ENCODE results near the gene ZFYVE1.
"Not testable (repeated sequence)": the region's sequence is repeated elsewhere in the genome, so short reads cannot be mapped to it uniquely, and the experiment has no call there.

The ZFYVE1 gene

GRCh38 chr14:73007835-73008234 lies 19.1 kb downstream of the ZFYVE1 start:
- in situ Hi-C loops (cut with HindIII; ENCODE audit: low sequenced_read_pairs) = no loop called here

DNA sequence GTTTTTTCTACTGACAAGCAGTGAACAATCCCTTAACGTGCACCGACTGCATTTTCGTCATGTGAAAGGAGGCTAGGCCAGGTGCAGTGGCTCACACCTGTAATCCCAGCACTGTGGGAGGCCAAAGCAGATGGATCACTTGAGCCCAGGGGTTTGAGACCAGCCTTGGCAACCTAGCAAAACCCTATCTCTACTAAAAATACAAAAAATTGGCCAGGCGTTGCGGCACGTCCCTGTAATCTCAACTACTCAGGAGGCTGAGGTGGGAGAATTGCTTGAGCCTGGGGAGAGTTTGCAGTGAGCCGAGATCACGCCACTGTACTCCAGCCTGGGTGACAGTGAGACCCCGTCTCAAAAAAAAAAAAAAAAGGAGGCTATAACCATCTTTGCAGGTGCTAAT lies 22.3 kb downstream of the ZFYVE1 start:
- in situ Hi-C loops (cut with HindIII; ENCODE audit: low sequenced_read_pairs) = not testable (repeated sequence)

GRCh38 chr14:73003681-73004080 lies 23.2 kb downstream of the ZFYVE1 start:
- in situ Hi-C loops (cut with HindIII; ENCODE audit: low sequenced_read_pairs) = no loop called here

- in situ Hi-C loops (cut with HindIII; ENCODE audit: low sequenced_read_pairs) = no loop called here
These were observed 26.8 kb downstream of the ZFYVE1 start for GRCh38 chr14:73000073-73000472.

DNA sequence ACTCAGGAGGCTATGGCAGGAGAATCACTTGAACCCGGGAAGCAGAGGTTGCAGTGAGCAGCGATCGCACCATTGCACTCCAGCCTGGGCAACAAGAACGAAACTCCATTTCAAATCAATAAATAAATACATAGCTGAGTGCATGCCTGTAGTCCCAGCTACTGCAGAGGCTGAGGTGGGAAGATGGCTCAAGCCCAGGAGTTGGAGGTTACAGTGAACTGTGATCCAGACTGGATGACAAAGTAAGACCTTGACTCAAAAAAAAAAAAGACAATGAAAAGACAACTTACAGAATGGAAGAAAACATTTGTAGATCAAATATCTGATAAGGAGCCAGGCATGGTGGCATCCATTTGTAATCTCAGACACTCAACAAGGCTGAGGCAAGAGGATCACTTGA lies 27.6 kb downstream of the ZFYVE1 start:
- in situ Hi-C loops (cut with HindIII; ENCODE audit: low sequenced_read_pairs) = no loop called here

- in situ Hi-C loops (cut with HindIII; ENCODE audit: low sequenced_read_pairs) = no loop called here
These were observed 28.5 kb downstream of the ZFYVE1 start for GRCh38 chr14:72998252-72998903.

- in situ Hi-C loops (cut with HindIII; ENCODE audit: low sequenced_read_pairs) = no loop called here
These were observed 30.0 kb downstream of the ZFYVE1 start for GRCh38 chr14:72996916-72997315.

- in situ Hi-C loops (cut with HindIII; ENCODE audit: low sequenced_read_pairs) = no loop called here
These were observed 36.7 kb downstream of the ZFYVE1 start for GRCh38 chr14:72990171-72990570.

- in situ Hi-C loops (cut with HindIII; ENCODE audit: low sequenced_read_pairs) = no loop called here
These were observed 40.0 kb downstream of the ZFYVE1 start for GRCh38 chr14:72986857-72987256.

DNA sequence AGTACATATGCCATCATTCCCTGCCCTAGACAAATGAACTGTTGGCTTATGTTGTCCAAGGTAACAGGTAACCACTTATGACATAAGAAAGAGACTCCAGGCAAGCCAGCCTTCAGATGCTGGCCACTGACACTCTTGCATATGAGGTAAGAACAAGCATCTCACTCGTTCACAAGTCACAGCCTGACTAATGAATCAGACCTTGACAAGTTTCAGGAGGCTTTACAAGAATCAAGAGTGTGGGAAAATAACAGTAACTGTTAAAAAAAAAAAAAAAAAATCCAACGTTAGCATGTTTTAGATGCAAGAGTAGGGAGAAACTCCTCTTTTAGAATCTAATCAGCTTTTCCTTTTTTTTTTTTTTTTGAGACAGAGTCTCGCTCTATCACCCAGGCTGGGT lies 40.7 kb downstream of the ZFYVE1 start:
- in situ Hi-C loops (cut with HindIII; ENCODE audit: low sequenced_read_pairs) = no loop called here

- in situ Hi-C loops (cut with HindIII; ENCODE audit: low sequenced_read_pairs) = no loop called here
These were observed 44.7 kb downstream of the ZFYVE1 start for GRCh38 chr14:72982146-72982708.

- in situ Hi-C loops (cut with HindIII; ENCODE audit: low sequenced_read_pairs) = no loop called here
These were observed 46.0 kb downstream of the ZFYVE1 start for GRCh38 chr14:72980863-72981262.

DNA sequence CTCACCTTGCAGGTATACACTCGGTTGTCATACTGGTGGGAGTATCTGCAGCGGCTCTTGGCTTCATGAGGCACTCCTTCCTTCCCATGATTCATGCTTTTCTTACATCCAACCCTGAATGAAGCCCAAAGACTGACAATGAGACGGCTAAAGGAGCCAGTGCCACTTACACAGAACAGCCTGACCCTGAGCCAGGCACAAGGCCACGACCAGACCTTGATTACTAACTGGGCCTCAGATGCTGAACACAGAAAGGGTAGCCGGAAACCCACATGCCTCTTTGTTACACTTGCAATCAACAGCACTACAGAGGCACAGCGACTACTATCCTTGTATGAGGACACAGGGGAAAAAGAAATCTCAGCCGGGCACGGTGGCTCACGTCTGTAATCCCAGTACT lies 48.0 kb downstream of the ZFYVE1 start:
- in situ Hi-C loops (cut with HindIII; ENCODE audit: low sequenced_read_pairs) = loop anchor here (5.0 kb wide), 1 partner anchor 38 kb away; no protein-coding TSS in a partner anchor

DNA sequence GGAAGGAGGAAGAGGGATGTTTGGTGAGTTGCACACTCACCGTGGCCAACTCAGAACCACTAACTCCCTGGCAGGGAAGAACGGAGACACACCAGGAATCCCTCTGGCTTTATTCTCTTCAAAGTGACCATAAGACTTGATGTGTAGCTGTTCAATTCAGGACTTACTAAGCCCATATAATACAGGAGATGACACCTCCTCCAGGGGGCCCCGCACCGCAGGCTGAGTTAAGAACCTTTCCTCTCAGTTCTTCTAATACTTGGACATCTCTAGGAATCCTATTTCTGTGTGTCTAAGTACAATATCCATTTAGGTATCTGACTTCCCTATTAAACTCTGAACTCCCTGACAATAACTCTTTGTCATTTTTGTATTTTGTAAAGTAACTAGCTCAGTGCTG lies 51.1 kb downstream of the ZFYVE1 start:
- in situ Hi-C loops (cut with HindIII; ENCODE audit: low sequenced_read_pairs) = loop anchor here (5.0 kb wide), 1 partner anchor 42 kb away; no protein-coding TSS in a partner anchor

GRCh38 chr14:72974661-72975060 lies 52.2 kb downstream of the ZFYVE1 start:
- in situ Hi-C loops (cut with HindIII; ENCODE audit: low sequenced_read_pairs) = loop anchor here (5.0 kb wide), 1 partner anchor 43 kb away; no protein-coding TSS in a partner anchor

GRCh38 chr14:72970824-72971434 lies 56.0 kb downstream of the ZFYVE1 start:
- in situ Hi-C loops (cut with HindIII; ENCODE audit: low sequenced_read_pairs) = no loop called here

DNA sequence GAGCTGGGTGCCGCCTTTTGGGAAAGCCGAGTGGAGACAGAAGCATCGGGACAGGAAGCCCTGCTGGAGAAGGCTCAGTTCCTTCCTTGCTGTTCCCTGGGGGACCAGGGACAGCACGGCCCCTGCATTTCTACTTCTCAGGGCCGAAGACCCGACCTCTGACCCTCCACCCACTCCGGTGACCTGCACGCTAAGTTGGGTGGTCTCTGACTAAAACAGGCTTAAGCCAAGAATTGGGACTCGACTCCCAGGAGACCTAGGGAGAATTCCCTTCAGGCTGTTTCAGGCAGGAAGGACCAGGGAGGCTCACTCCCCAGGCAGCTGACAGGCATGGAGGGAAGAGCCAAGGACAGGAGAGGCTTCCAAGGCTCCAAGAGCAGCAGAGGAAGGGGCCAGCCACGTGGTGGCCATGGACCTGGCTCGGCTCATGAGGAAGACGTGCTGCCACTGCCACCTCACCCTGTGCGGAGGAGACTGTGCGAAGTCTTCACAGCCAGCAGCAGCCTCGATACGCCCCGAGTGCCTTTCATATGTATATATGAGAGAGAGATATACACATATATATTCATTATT lies 56.8 kb downstream of the ZFYVE1 start:
- in situ Hi-C loops (cut with HindIII; ENCODE audit: low sequenced_read_pairs) = no loop called here

DNA sequence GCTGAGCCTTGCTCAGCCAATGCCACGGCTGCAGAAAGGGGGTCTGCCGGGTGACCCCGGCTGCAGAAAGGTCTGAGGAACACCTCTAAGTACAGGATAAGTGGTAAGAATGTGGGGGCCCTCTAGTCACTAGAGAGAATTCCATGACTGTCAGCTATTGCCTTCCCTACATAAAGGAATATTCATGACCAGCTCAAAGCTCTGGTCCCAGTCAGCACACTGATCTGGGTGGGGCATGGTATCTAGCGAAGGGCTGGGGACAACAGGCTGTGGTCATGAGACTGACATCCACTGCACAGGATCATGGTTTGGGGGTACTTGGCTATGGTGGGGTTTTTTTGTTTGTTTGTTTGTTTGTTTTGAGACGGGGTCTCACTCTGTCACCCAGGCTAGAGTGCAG lies 58.6 kb downstream of the ZFYVE1 start:
- in situ Hi-C loops (cut with HindIII; ENCODE audit: low sequenced_read_pairs) = no loop called here

GRCh38 chr14:72966038-72966437 lies 60.9 kb downstream of the ZFYVE1 start:
- in situ Hi-C loops (cut with HindIII; ENCODE audit: low sequenced_read_pairs) = no loop called here

GRCh38 chr14:72965249-72965648 lies 61.7 kb downstream of the ZFYVE1 start:
- in situ Hi-C loops (cut with HindIII; ENCODE audit: low sequenced_read_pairs) = no loop called here

DNA sequence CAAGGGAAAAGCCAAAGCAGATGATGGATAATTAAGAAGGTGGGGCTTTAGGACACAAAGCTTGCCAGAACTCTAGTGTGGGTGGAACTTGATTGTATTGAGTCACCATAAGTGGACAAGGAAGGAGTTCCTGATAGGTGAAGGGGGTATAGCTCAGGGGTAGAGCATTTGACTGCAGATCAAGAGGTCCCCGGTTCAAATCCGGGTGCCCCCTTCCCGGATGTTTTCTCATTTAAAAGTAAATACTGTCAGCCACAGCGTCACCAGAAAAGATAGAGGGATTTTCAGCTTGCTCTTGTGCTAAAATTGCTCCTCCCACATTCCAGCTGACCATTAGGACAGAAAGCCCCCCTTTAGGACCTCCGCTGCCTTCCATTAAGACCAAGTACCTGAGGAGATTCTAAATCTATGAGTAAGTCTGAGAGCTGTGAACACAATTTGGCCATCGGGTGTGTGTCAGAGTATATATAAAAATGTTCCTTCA lies 64.0 kb downstream of the ZFYVE1 start:
- in situ Hi-C loops (cut with HindIII; ENCODE audit: low sequenced_read_pairs) = no loop called here

GRCh38 chr14:72962336-72962754 lies 64.6 kb downstream of the ZFYVE1 start:
- in situ Hi-C loops (cut with HindIII; ENCODE audit: low sequenced_read_pairs) = not testable (repeated sequence)
